Bronchial epithelial cell (primary cell): ENCODE data around the gene SUMO4. TPM values are rescaled to one million over a fixed set of nuclear protein-coding genes. Genes with fewer than 3 reads are reported as not detected.
A peak's percentile ranks its signal among the peaks of the same experiment; 100 is the strongest.

ENCODE experiments used
- DNase-seq: peaks from one replicate; pipeline ENCODE4 v3.0.0-alpha.2; 2010; ENCODE audit warnings: low read depth
- FAIRE-seq: peaks from 2 replicates; lab custom pipeline; 2011; peaks lifted over from hg19 to GRCh38; lab: Jason Lieb, UNC
- H3K27me3 ChIP-seq: 2 replicates; pipeline ENCODE4 v1.5.1; 2011; ENCODE audit warnings: low read length; ENCODE audit not compliant: control insufficient read depth, insufficient read depth
- H3K36me3 ChIP-seq: 2 replicates; pipeline ENCODE4 v1.5.1; 2011; ENCODE audit warnings: low read length; ENCODE audit not compliant: control insufficient read depth, insufficient read depth
- H3K4me3 ChIP-seq: 2 replicates; pipeline ENCODE4 v1.5.1; 2011; ENCODE audit warnings: mild to moderate bottlenecking, low read depth, low read length, control low read depth
- total RNA-seq: library from RNA; depleted of rRNA; stranded (reverse); fragments of >200 nt; gene quantifications from 2 replicates; pipeline ENCODE4 v1.2.1, GENCODE V29; 2014
- TF ChIP-seq, protein P1 (sequence below): IDR thresholded peaks from 2 replicates; pipeline ENCODE4 v1.5.1; 2011; ENCODE audit warnings: mild to moderate bottlenecking, moderate library complexity, low read length, control low read depth, inconsistent platforms; ENCODE audit not compliant: insufficient read depth, severe bottlenecking

SUMO4 gene
- total RNA-seq, 1 donor from 2014 or later: 0.79 TPM

DNA sequence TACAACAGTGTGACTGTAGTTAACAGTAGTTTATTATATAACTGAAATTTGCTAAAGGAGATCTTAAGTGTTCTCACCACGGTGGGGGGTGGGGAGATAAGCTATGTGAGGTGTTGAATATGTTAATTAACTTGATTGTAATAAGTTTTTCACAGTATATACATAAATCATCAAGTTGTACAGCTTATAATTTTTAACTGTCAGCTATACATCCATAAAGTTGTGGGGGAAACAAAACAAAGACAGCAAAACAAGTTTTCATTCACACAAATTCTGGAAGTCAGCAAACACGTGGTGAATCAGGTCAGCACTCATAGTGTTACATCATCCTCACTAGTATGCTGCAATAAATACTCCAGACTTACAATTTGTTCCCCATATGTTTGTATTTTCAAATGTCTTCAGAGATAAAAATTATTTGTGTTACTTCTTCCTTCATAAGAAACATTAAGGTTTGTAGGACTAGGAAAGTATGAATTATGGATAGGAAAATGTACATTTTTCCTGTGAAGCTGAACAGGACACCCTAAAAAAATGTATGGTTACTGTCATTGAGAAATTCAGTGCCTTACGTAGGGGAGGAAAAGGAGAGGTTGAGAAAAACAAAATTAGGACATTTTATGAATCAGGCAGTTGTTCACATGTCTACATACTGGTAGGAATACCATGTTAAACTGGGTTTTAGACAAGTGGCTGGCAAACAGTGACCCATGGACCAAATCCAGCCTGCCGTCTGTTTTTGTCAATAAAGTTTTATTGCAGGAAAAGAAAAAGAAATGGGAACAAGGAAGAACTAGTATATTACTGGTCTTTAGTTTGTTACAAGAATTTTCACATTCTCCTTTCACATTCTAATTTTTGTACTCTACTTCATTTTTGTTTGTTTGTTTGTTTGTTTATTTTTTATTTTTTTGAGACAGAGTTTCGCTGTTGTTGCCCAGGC, 6.0 kb downstream of the SUMO4 start:
- H3K4me3 ChIP-seq: no peak overlapping the region
- DNase-seq (peak; percentile 43), FAIRE-seq (no peak)
- TF ChIP-seq, protein P1, sequence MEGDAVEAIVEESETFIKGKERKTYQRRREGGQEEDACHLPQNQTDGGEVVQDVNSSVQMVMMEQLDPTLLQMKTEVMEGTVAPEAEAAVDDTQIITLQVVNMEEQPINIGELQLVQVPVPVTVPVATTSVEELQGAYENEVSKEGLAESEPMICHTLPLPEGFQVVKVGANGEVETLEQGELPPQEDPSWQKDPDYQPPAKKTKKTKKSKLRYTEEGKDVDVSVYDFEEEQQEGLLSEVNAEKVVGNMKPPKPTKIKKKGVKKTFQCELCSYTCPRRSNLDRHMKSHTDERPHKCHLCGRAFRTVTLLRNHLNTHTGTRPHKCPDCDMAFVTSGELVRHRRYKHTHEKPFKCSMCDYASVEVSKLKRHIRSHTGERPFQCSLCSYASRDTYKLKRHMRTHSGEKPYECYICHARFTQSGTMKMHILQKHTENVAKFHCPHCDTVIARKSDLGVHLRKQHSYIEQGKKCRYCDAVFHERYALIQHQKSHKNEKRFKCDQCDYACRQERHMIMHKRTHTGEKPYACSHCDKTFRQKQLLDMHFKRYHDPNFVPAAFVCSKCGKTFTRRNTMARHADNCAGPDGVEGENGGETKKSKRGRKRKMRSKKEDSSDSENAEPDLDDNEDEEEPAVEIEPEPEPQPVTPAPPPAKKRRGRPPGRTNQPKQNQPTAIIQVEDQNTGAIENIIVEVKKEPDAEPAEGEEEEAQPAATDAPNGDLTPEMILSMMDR: no peak
- peaks cover 3% of the 10 kb centered on the region for H3K36me3 ChIP-seq
- no peaks in the 10 kb centered on the region for H3K27me3 ChIP-seq

DNA sequence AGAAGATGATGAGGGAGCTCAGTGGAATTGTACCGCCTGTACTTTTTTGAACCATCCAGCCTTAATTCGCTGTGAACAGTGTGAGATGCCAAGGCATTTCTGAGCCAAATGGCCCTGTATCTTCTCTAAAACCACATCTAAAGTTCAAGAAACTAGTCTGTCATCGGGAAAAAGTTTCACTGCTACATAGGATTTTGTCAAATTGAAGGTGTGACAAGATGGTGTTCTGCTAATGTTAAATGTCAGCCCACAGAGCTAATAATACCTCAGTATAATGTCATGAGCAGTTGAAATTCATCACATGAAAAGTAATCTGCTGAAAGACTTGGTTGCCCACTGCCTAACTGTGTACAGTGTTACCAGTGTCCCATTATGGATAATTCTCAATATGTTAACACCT, 9.6 kb downstream of the SUMO4 start:
- no peaks in the 10 kb centered on the region for H3K27me3 ChIP-seq
- FAIRE-seq (no peak), DNase-seq (no peak)
- H3K4me3 ChIP-seq: no peak overlapping the region
- TF ChIP-seq, protein P1: no peak
- H3K36me3 ChIP-seq: peaks cover 3% of the 10 kb centered on the region

DNA sequence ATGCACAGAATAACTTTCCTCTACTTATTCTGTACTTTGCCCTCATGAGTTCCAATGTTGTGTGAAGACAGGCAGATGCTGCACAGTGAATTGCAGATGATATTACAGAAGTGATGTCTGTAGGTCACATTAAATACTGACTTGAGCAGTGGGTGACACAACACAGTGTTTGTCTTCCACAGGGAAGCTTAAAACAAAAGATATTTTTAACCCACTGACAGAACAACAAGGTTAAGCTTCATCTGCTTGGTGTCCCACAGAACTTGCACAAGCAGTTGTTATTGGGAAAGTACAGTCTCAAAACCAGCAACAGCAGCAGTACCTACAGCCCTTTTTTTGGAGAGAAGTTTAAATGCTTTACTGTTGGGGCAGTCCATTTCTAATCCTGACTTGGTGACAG, 10.5 kb downstream of the SUMO4 start:
- DNase-seq: no peak
- TF ChIP-seq, protein P1: no peak
- no peak overlapping the region for H3K4me3 ChIP-seq
- no peak for FAIRE-seq
- no peaks in the 10 kb centered on the region for H3K27me3 ChIP-seq
- peaks cover 3% of the 10 kb centered on the region for H3K36me3 ChIP-seq

DNA sequence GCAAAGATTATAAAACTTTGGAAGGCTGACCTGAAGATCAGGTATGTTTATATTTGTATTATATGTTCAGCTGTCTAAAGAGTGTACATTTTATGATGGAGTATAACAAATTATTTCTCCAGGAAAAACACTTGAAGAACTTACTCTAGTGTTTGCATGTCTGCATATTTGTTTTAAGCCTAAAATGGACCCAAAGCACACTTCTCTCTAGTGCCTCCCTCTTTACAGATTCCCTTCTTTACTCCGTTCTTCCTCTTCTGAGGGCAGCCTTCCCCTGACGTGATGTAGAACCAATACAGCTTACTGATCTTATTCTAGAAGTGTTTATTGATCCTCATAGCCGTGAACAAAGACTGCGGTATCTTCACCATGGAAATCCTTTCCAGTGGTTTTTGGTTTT, 13.9 kb downstream of the SUMO4 start:
- Histone ChIP-seq H3K4me3 (no peak overlapping the region), H3K36me3 (peaks cover 3% of the 10 kb centered on the region), H3K27me3 (no peaks in the 10 kb centered on the region)
- TF ChIP-seq, protein P1: no peak
- DNase-seq (no peak), FAIRE-seq (no peak)

DNA sequence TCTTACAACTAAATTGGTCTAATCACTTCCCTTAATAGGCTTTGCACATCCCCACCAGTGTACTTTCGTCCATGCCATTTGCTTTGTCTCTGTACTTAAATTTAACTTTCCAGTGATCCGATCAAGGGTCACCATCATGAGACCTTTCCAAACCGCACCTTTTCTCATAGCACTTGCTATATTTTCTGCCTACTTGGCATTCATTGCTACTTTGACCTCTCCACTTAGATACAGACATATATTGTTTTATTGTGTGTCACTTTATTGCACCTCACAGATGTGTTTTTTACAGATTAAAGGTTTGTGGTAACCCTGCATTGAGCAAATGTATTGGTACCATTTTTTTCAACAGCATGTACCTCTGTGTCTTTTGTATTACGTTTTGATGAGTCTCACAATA, 14.8 kb downstream of the SUMO4 start:
- TF ChIP-seq, protein P1: no peak
- no peak overlapping the region for H3K4me3 ChIP-seq
- no peak for DNase-seq
- no peak for FAIRE-seq
- H3K36me3 ChIP-seq: peaks cover 3% of the 10 kb centered on the region
- no peaks in the 10 kb centered on the region for H3K27me3 ChIP-seq
